Left ventricle myocardium inferior (tissue), 1 donor: Measurements from ENCODE around the gene SLCO4A1. TPM values are rescaled to one million over a fixed set of nuclear protein-coding genes. Genes with fewer than 3 reads are reported as not detected.

Experiments used
- DNase-seq: peaks from one replicate; pipeline ENCODE4 v3.0.0-alpha.2; 2020
- H3K27ac ChIP-seq: fragments of 200-600 bp; replicated peaks from 2 replicates; pipeline ENCODE4 v1.8.0; 2021
- H3K27me3 ChIP-seq: fragments of 200-600 bp; 2 replicates; pipeline ENCODE4 v1.8.0; 2021; ENCODE audit warnings: low read depth
- H3K36me3 ChIP-seq: fragments of 200-600 bp; 2 replicates; pipeline ENCODE4 v1.8.0; 2021
- H3K4me1 ChIP-seq: fragments of 200-600 bp; 2 replicates; pipeline ENCODE4 v1.8.0; 2021
- H3K4me3 ChIP-seq: fragments of 200-600 bp; 2 replicates; pipeline ENCODE4 v1.8.0; 2021; ENCODE audit warnings: mild to moderate bottlenecking, moderate library complexity
- H3K9me3 ChIP-seq: fragments of 200-600 bp; replicated peaks from 2 replicates; pipeline ENCODE4 v1.8.0; 2021
- CTCF ChIP-seq: fragments of 200-600 bp; IDR thresholded peaks from 2 replicates; pipeline ENCODE4 v1.8.0; 2021; ENCODE audit warnings: antibody characterized with exemption, mild to moderate bottlenecking, borderline replicate concordance
- intact Hi-C: fragments of 100-400 bp; cut with micrococcal nuclease; formaldehyde crosslinking; loops from one replicate; pipeline ENCODE4 v1.11.0; 2022
- total RNA-seq: library from RNA; stranded (reverse); fragmentation: NEBNext Ultra II Directional; extraction: Animal tissue kit (Norgen Biotek cat#: 25700); gene quantifications from one replicate; pipeline ENCODE4 v1.2.1, GENCODE V29; 2021
- donor health status: DM: no; HTN: yes; CAD: no; lungs with severe emphysema.

SLCO4A1 gene
- total RNA-seq, 1 donor from 2014 or later: 12.7 TPM

GRCh38 chr20:62643521-62644043, 1.3 kb downstream of the SLCO4A1 start:
- no peak for TF ChIP-seq CTCF
- Histone ChIP-seq H3K4me1 (peaks cover 76% of the 10 kb centered on the region), H3K36me3 (peaks cover 2% of the 10 kb centered on the region), H3K27me3 (peaks cover 63% of the 10 kb centered on the region), H3K27ac (peak overlapping the region; percentile 86), H3K4me3 (peak overlapping the region; percentile 81), H3K9me3 (no peaks in the 10 kb centered on the region)
- intact Hi-C loops: no loop called here
- DNase-seq: no peak

- intact Hi-C loops: no loop called here
- Histone ChIP-seq H3K4me3 (peak overlapping the region; percentile 81), H3K27me3 (peaks cover 57% of the 10 kb centered on the region), H3K27ac (peak overlapping the region; percentile 86), H3K4me1 (peaks cover 82% of the 10 kb centered on the region), H3K9me3 (no peaks in the 10 kb centered on the region), H3K36me3 (peaks cover 2% of the 10 kb centered on the region)
- no peak for DNase-seq
- TF ChIP-seq CTCF: no peak
Measured at GRCh38 chr20:62644044-62644795, 1.9 kb downstream of the SLCO4A1 start.

- H3K4me3 ChIP-seq: peak overlapping the region; percentile 81
- H3K27me3 ChIP-seq: peaks cover 50% of the 10 kb centered on the region
- peaks cover 89% of the 10 kb centered on the region for H3K4me1 ChIP-seq
- DNase-seq: no peak
- H3K9me3 ChIP-seq: no peaks in the 10 kb centered on the region
- H3K36me3 ChIP-seq: peaks cover 2% of the 10 kb centered on the region
- H3K27ac ChIP-seq: peak overlapping the region; percentile 86
- TF ChIP-seq CTCF: no peak
- intact Hi-C loops: no loop called here
Measured at GRCh38 chr20:62644802-62645496, 2.6 kb downstream of the SLCO4A1 start.

GRCh38 chr20:62645613-62646012, 3.3 kb downstream of the SLCO4A1 start:
- Histone ChIP-seq H3K4me1 (peaks cover 96% of the 10 kb centered on the region), H3K9me3 (no peaks in the 10 kb centered on the region)

More at GRCh38 chr20:62645613-62646012, 3.3 kb downstream of the SLCO4A1 start:
- peaks cover 43% of the 10 kb centered on the region for H3K27me3 ChIP-seq
- no peak for TF ChIP-seq CTCF
- peak overlapping the region; percentile 86 for H3K27ac ChIP-seq
- intact Hi-C loops: no loop called here
- H3K36me3 ChIP-seq: peaks cover 2% of the 10 kb centered on the region
- DNase-seq: no peak
- H3K4me3 ChIP-seq: peak overlapping the region; percentile 81
